ENCODE results near the gene C5orf15.
A peak's percentile ranks its signal among the peaks of the same experiment; 100 is the strongest.

Gene C5orf15

GRCh38 chr5:134000091-134000511 lies 31.7 kb upstream of the C5orf15 start:
- Histone ChIP-seq H3K9me3 (ENCODE audit: insufficient read depth, low read length) (no peaks in the 10 kb centered on the region), H3K79me2 (ENCODE audit: low read length) (peaks cover 100% of the 10 kb centered on the region), H3K36me3 (replicated peaks; ENCODE audit: low read depth, low read length) (peaks cover 29% of the 10 kb centered on the region), H3K27ac (ENCODE audit: low read length) (no peak overlapping the region), H3K9ac (ENCODE audit: low read length) (no peak overlapping the region), H3K27me3 (ENCODE audit: low read depth, low read length) (no peaks in the 10 kb centered on the region), H3K4me1 (ENCODE audit: low read length) (peaks cover 15% of the 10 kb centered on the region), H3K4me3 (ENCODE audit: low read length) (no peak overlapping the region), H4K20me1 (ENCODE audit: insufficient read depth, low read length) (peaks cover 77% of the 10 kb centered on the region), H2AFZ (ENCODE audit: low read depth, low read length) (no peak overlapping the region), H3K4me2 (ENCODE audit: low read length) (no peak overlapping the region)
- TF ChIP-seq EZH2phosphoT487 (IDR thresholded peaks at IDR 0.05; ENCODE audit: low read depth) = no peak
- TF ChIP-seq CTCF (IDR thresholded peaks at IDR 0.05; ENCODE audit: low read depth, low read length) = no peak

GRCh38 chr5:133998807-133999206 lies 30.4 kb upstream of the C5orf15 start:
- Histone ChIP-seq H3K27ac (ENCODE audit: low read length) (no peak overlapping the region), H4K20me1 (ENCODE audit: insufficient read depth, low read length) (peaks cover 89% of the 10 kb centered on the region), H3K9me3 (ENCODE audit: insufficient read depth, low read length) (no peaks in the 10 kb centered on the region), H3K4me3 (ENCODE audit: low read length) (no peak overlapping the region), H3K4me2 (ENCODE audit: low read length) (no peak overlapping the region), H3K4me1 (ENCODE audit: low read length) (peaks cover 15% of the 10 kb centered on the region), H3K79me2 (ENCODE audit: low read length) (peaks cover 100% of the 10 kb centered on the region), H3K36me3 (replicated peaks; ENCODE audit: low read depth, low read length) (peaks cover 29% of the 10 kb centered on the region), H3K27me3 (ENCODE audit: low read depth, low read length) (no peaks in the 10 kb centered on the region), H2AFZ (ENCODE audit: low read depth, low read length) (no peak overlapping the region), H3K9ac (ENCODE audit: low read length) (no peak overlapping the region)
- TF ChIP-seq EZH2phosphoT487 (IDR thresholded peaks at IDR 0.05; ENCODE audit: low read depth) (no peak), CTCF (IDR thresholded peaks at IDR 0.05; ENCODE audit: low read depth, low read length) (no peak)

- Histone ChIP-seq H3K9ac (ENCODE audit: low read length) (no peak overlapping the region), H3K4me1 (ENCODE audit: low read length) (peaks cover 13% of the 10 kb centered on the region), H3K27me3 (ENCODE audit: low read depth, low read length) (no peaks in the 10 kb centered on the region), H2AFZ (ENCODE audit: low read depth, low read length) (no peak overlapping the region), H3K36me3 (replicated peaks; ENCODE audit: low read depth, low read length) (peaks cover 24% of the 10 kb centered on the region), H3K79me2 (ENCODE audit: low read length) (peaks cover 100% of the 10 kb centered on the region), H3K4me3 (ENCODE audit: low read length) (no peak overlapping the region), H3K27ac (ENCODE audit: low read length) (no peak overlapping the region), H3K4me2 (ENCODE audit: low read length) (no peak overlapping the region), H4K20me1 (ENCODE audit: insufficient read depth, low read length) (peaks cover 95% of the 10 kb centered on the region), H3K9me3 (ENCODE audit: insufficient read depth, low read length) (no peaks in the 10 kb centered on the region)
- TF ChIP-seq EZH2phosphoT487 (IDR thresholded peaks at IDR 0.05; ENCODE audit: low read depth) (no peak), CTCF (IDR thresholded peaks at IDR 0.05; ENCODE audit: low read depth, low read length) (no peak)
These were observed 29.6 kb upstream of the C5orf15 start for GRCh38 chr5:133998042-133998441.

GRCh38 chr5:133996683-133997252 lies 28.3 kb upstream of the C5orf15 start:
- H3K36me3 ChIP-seq (replicated peaks; ENCODE audit: low read depth, low read length) = peaks cover 15% of the 10 kb centered on the region
- TF ChIP-seq EZH2phosphoT487 (IDR thresholded peaks at IDR 0.05; ENCODE audit: low read depth) = no peak
- TF ChIP-seq CTCF (IDR thresholded peaks at IDR 0.05; ENCODE audit: low read depth, low read length) = peak; percentile 62
- no peaks in the 10 kb centered on the region; the same call in 1 of the 2 replicates for H3K4me1 ChIP-seq (ENCODE audit: low read length)
- H3K4me3 ChIP-seq (ENCODE audit: low read length) = no peak overlapping the region
- H3K27me3 ChIP-seq (ENCODE audit: low read depth, low read length) = no peaks in the 10 kb centered on the region
- H3K9ac ChIP-seq (ENCODE audit: low read length) = no peak overlapping the region
- no peak overlapping the region for H3K27ac ChIP-seq (ENCODE audit: low read length)
- H4K20me1 ChIP-seq (ENCODE audit: insufficient read depth, low read length) = peaks cover 92% of the 10 kb centered on the region
- no peaks in the 10 kb centered on the region for H3K9me3 ChIP-seq (ENCODE audit: insufficient read depth, low read length)
- H3K79me2 ChIP-seq (ENCODE audit: low read length) = peaks cover 99% of the 10 kb centered on the region
- H3K4me2 ChIP-seq (ENCODE audit: low read length) = no peak overlapping the region
- no peak overlapping the region for H2AFZ ChIP-seq (ENCODE audit: low read depth, low read length)
